Measurements from ENCODE around the gene RGS11.
"Not testable (repeated sequence)": the region's sequence is repeated elsewhere in the genome, so short reads cannot be mapped to it uniquely, and the experiment has no call there.

Gene RGS11

DNA sequence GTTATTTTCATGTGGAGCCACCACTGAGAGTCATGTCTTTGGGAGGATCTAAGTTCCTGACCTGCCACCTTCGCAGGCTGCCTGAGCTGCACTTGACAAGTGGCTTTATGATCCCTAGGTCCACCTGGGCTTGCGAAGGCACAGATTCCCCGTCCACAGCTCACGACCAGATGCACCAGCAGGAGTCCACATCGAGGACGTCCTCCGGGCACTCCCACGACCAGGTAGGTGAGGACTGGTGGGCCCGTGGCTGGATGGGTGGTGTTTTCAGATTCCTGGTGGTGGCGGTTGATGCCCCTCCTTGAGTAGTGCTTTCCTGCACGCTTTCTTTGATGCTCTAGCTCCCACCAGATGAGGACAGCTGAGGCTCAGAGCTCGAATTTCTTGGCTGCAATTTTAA lies 26.3 kb downstream of the RGS11 start:
- no peak for DNase-seq
- Mint-ChIP-seq H3K27ac (no peak overlapping the region), H3K36me3 (ENCODE audit: low read depth) (peaks cover 15% of the 10 kb centered on the region), H3K4me3 (no peak overlapping the region), H3K27me3 (no peaks in the 10 kb centered on the region), H3K4me1 (ENCODE audit: low read depth) (peaks cover 29% of the 10 kb centered on the region), H3K9me3 (no peaks in the 10 kb centered on the region)

GRCh38 chr16:247027-247426 lies 28.7 kb downstream of the RGS11 start:
- DNase-seq: no peak
- peaks cover 7% of the 10 kb centered on the region for H3K36me3 Mint-ChIP-seq (ENCODE audit: low read depth)
- no peaks in the 10 kb centered on the region for H3K9me3 Mint-ChIP-seq
- peaks cover 13% of the 10 kb centered on the region for H3K4me1 Mint-ChIP-seq (ENCODE audit: low read depth)
- no peaks in the 10 kb centered on the region for H3K27me3 Mint-ChIP-seq
- no peak overlapping the region for H3K27ac Mint-ChIP-seq
- H3K4me3 Mint-ChIP-seq: no peak overlapping the region

GRCh38 chr16:245105-245504 lies 30.6 kb downstream of the RGS11 start:
- Mint-ChIP-seq H3K4me3 (no peak overlapping the region), H3K27me3 (no peaks in the 10 kb centered on the region), H3K4me1 (ENCODE audit: low read depth) (peaks cover 17% of the 10 kb centered on the region), H3K27ac (no peak overlapping the region), H3K9me3 (no peaks in the 10 kb centered on the region), H3K36me3 (ENCODE audit: low read depth) (peaks cover under 1% of the 10 kb centered on the region)
- DNase-seq: no peak

GRCh38 chr16:243348-243747 lies 32.4 kb downstream of the RGS11 start:
- H3K4me3 Mint-ChIP-seq: no peak overlapping the region
- no peaks in the 10 kb centered on the region for H3K9me3 Mint-ChIP-seq
- no peak for DNase-seq
- H3K27ac Mint-ChIP-seq: no peak overlapping the region
- H3K4me1 Mint-ChIP-seq (ENCODE audit: low read depth): peaks cover 23% of the 10 kb centered on the region
- H3K36me3 Mint-ChIP-seq (ENCODE audit: low read depth): no peaks in the 10 kb centered on the region
- no peaks in the 10 kb centered on the region for H3K27me3 Mint-ChIP-seq

GRCh38 chr16:242281-242680 lies 33.5 kb downstream of the RGS11 start:
- Mint-ChIP-seq H3K27ac (no peak overlapping the region), H3K4me3 (no peak overlapping the region), H3K36me3 (ENCODE audit: low read depth) (peaks cover 2% of the 10 kb centered on the region), H3K9me3 (no peaks in the 10 kb centered on the region), H3K27me3 (no peaks in the 10 kb centered on the region), H3K4me1 (ENCODE audit: low read depth) (peaks cover 24% of the 10 kb centered on the region)
- no peak for DNase-seq

DNA sequence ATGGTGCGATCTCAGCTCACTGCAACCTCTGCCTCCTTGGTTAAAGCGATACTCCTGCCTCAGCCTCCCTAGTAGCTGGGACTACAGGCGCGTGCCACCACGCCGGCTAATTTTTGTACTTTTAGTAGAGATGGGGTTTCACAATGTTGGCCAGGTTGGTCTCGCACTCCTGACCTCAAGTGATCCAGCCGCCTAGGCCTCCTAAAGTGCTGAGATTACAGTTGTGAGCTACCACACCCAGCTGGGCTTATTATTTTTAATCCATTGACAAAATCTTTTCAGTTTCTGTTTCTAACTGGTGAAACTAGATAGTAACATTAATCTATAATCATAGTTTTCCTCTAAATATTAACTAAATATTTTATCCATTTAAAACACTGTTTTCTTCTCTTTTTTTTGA lies 35.2 kb downstream of the RGS11 start:
- Mint-ChIP-seq H3K4me3 (no peak overlapping the region), H3K27me3 (no peaks in the 10 kb centered on the region), H3K27ac (no peak overlapping the region), H3K9me3 (no peaks in the 10 kb centered on the region), H3K4me1 (ENCODE audit: low read depth) (peaks cover 28% of the 10 kb centered on the region), H3K36me3 (ENCODE audit: low read depth) (peaks cover 5% of the 10 kb centered on the region)
- no peak for DNase-seq

GRCh38 chr16:239948-240277 lies 35.8 kb downstream of the RGS11 start:
- Mint-ChIP-seq H3K27ac (no peak overlapping the region), H3K36me3 (ENCODE audit: low read depth) (peaks cover 11% of the 10 kb centered on the region), H3K4me3 (no peak overlapping the region), H3K9me3 (no peaks in the 10 kb centered on the region), H3K4me1 (ENCODE audit: low read depth) (peaks cover 34% of the 10 kb centered on the region), H3K27me3 (no peaks in the 10 kb centered on the region)
- no peak for DNase-seq

DNA sequence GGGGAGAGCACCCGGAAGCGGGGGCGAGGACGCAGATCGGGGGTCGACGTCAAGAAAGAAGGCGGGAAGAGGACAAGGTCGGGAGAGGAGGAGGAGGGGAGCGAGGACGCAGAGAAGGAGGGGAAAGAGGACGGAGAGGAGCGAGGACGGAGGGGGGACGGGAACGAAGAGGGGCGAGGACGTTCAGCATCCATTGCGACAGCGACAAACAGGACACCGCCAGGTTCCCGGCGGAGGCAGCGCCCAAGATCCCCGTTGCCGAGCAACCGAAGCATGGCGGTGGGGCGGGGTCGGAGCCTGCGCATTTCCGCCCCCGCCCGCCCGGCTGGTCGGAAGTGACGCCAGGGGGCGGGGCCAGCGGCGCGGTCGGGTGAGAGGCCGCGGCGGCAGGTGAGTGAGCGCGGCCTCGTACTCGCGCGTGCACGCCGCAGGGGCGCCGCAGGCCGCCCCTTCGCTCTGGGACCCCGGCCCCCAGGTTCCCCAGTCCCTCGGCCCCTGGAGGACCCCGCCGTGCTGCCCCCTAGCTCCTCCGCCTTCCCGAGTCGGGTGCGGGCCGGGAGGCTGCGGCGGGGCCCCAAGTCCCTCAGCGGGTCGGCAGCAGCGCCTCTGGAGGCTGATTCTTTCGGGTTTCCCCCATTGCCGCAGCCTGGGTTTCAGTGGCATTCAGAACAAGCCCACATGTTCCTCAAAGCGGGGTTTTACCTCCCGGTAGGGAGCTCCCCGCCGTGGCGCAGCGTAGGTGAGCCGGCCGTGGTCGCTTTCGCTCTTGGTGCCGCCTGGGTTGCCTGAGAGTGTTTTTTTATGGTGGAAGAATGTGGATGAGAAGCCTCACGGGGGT lies 41.1 kb downstream of the RGS11 start, which contains the start of gene FAM234A:
FAM234A (plus strand) TSS at position 354 of the 838 bp plus-strand sequence. CDS start 19,593 bp downstream, outside the sequence.
- Mint-ChIP-seq H3K36me3 (ENCODE audit: low read depth) (peaks cover 14% of the 10 kb centered on the region), H3K27me3 (no peaks in the 10 kb centered on the region), H3K4me3 (peak within 1 kb of the TSS; percentile 86), H3K27ac (peak within 1 kb of the TSS; percentile 99), H3K9me3 (no peaks in the 10 kb centered on the region), H3K4me1 (ENCODE audit: low read depth) (peaks cover 27% of the 10 kb centered on the region)
- DNase-seq: peak; percentile 96

DNA sequence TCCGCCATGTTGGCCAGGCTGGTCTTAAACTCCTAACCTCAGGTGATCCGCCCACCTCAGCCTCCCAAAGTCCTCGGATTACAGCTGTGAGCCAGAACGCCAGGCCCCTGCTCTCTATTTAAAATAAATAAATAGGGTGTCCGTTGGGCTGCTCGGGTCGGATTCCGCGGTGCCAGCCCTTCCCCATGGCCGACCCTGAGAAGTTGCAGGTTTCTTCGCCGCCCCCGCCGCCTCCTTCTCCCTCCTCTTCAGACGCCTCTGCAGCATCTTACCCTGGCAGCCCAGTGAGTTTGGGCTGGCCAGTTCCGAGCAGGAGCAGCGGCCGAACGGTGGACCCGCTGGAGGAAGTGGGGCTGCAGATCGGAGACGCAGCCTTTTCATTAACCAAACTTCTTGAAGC lies 44.8 kb downstream of the RGS11 start:
- H3K36me3 Mint-ChIP-seq (ENCODE audit: low read depth): peaks cover 38% of the 10 kb centered on the region
- H3K4me1 Mint-ChIP-seq (ENCODE audit: low read depth): peaks cover 46% of the 10 kb centered on the region
- no peak overlapping the region for H3K4me3 Mint-ChIP-seq
- H3K27me3 Mint-ChIP-seq: no peaks in the 10 kb centered on the region
- DNase-seq: no peak
- no peaks in the 10 kb centered on the region for H3K9me3 Mint-ChIP-seq
- H3K27ac Mint-ChIP-seq: no peak overlapping the region

DNA sequence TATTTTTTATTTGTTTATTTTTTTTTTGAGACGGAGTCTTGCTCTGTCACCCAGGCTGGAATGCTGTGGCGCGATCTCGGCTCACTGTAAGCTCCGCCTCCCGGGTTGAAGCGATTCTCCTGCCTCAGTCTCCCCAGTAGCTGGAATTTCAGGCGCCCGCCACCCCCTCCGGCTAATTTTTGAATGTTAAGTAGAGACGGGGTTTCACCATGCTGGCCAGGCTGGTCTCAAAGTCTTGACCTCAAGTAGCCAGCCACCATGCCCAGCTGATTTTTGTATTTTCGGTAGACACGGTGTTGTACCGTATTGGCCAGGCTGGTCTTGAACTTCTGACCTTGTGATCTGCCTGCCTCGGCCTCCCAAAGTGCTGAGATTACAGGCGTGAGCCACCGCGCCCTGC lies 45.4 kb downstream of the RGS11 start:
- not testable (repeated sequence) for H3K27me3 Mint-ChIP-seq, H3K4me3 Mint-ChIP-seq, H3K27ac Mint-ChIP-seq, DNase-seq, H3K9me3 Mint-ChIP-seq
- peaks cover 43% of the 10 kb centered on the region for H3K4me1 Mint-ChIP-seq (ENCODE audit: low read depth)
- peaks cover 41% of the 10 kb centered on the region for H3K36me3 Mint-ChIP-seq (ENCODE audit: low read depth)

DNA sequence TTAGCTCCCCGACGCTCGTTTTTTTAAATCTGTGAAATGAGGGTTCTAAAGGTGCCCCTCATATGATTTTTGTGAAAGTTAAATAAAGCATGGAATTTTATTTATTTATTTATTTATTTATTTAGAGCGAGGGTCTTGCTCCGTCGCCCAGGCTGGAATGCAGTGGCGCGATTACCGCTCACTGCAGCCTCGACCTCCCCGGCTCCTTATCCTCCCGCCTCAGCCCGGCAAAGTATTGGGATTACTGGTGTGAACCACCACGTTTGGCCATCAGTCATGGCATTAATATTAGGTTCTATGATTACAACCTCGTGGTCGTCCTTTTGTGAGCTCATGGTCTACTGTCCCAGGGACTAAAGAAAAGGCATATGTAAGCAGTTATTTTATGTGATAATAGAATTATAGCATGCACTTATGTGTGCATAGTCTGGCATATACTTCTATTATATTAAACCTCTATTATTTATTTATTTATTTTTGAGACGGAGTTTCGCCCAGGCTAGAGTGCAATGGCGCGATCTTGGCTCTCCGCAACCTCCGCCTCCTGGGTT lies 45.9 kb downstream of the RGS11 start:
- Mint-ChIP-seq H3K36me3 (ENCODE audit: low read depth) (peaks cover 41% of the 10 kb centered on the region), H3K9me3 (no peaks in the 10 kb centered on the region), H3K4me1 (ENCODE audit: low read depth) (peaks cover 39% of the 10 kb centered on the region), H3K4me3 (peak overlapping the region; percentile 60), H3K27me3 (no peaks in the 10 kb centered on the region), H3K27ac (peak overlapping the region; percentile 71)
- DNase-seq: no peak

DNA sequence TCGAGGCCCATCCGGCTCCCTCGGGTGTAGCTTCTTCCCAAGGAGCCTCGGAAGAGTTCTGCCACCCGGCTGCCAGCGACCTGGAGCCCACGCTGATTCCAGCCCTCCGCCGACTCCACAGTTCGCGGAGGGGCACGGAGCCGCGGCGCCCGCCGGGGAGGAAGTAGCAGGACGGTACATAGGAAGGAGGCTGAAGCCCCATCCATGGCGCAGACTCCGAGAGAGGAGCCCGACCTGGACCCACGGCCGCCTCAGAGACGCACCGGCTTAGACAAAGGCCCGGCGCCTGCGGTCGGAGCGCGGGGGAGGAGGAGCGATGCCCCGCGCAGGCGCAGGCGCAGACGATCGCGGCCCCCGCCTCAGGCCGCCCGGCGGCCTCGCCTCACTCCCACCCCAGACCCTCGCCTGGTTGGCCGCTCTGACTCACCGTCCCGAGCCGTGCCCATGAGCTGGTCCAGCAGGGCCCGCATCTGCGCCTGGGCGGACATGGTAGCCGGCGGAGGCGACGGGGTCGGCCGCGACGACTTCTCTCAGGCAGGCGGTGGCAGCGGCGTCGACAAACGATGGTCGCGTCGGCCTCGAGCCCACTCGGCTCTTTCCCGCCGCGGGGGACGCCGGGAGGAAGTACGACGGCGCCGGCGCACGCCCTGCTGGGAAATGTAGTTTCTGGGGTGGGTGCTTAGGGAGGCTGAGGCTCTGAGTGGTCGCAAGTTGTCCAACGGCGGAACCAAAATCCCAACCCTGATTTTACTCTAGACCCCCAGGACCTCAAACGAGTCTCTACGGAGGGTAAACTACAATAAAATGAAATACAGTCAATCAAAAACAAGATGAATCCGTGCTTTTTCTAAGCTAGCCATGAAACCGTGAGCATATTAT lies 46.7 kb downstream of the RGS11 start, which contains the start of gene LUC7L:
LUC7L (minus strand) TSS at position 598 of the 879 bp plus-strand sequence; CDS start at position 488, 110 bp downstream.
- peak within 1 kb of the TSS; percentile 92 for H3K4me3 Mint-ChIP-seq
- peaks cover 36% of the 10 kb centered on the region for H3K4me1 Mint-ChIP-seq (ENCODE audit: low read depth)
- peak within 1 kb of the TSS; percentile 97 for H3K27ac Mint-ChIP-seq
- DNase-seq: peak; percentile 93
- H3K27me3 Mint-ChIP-seq: no peaks in the 10 kb centered on the region
- H3K9me3 Mint-ChIP-seq: no peaks in the 10 kb centered on the region
- H3K36me3 Mint-ChIP-seq (ENCODE audit: low read depth): peaks cover 43% of the 10 kb centered on the region

- H3K4me3 Mint-ChIP-seq: peak overlapping the region; percentile 92
- peaks cover 33% of the 10 kb centered on the region for H3K4me1 Mint-ChIP-seq (ENCODE audit: low read depth)
- H3K27me3 Mint-ChIP-seq: no peaks in the 10 kb centered on the region
- H3K36me3 Mint-ChIP-seq (ENCODE audit: low read depth): peaks cover 51% of the 10 kb centered on the region
- DNase-seq: no peak
- H3K9me3 Mint-ChIP-seq: no peaks in the 10 kb centered on the region
- H3K27ac Mint-ChIP-seq: peak overlapping the region; percentile 97
Measured at GRCh38 chr16:228151-228851, 47.4 kb downstream of the RGS11 start.

DNA sequence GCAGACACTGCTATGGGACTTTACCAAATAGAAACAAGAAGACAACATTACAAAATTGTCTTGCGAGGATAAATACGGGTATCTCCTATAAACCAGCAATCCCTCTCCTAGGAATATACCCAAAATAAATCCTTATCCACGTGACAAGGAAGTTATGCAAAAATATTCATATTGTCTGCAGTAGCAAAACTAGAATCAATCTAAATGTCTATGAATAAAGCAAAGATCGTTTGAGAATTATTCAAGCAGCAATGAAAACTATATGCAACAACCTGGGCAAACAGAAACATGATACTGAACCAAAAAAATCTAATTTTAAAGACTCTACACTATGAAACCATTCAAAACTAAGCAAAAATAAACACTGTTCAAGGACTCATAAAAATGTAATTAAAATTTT lies 55.7 kb downstream of the RGS11 start:
- no peaks in the 10 kb centered on the region for H3K27me3 Mint-ChIP-seq
- H3K27ac Mint-ChIP-seq: no peak overlapping the region
- peaks cover 9% of the 10 kb centered on the region for H3K4me1 Mint-ChIP-seq (ENCODE audit: low read depth)
- peaks cover 85% of the 10 kb centered on the region for H3K36me3 Mint-ChIP-seq (ENCODE audit: low read depth)
- H3K4me3 Mint-ChIP-seq: no peak overlapping the region
- H3K9me3 Mint-ChIP-seq: no peaks in the 10 kb centered on the region
- no peak for DNase-seq
